CD4-positive, CD25-positive, alpha-beta regulatory T cell (primary cell): ENCODE results near the gene RNF17. TPM values are rescaled to one million over a fixed set of nuclear protein-coding genes. Genes with fewer than 3 reads are reported as not detected.

Experiments used
- ATAC-seq, 2 donors: fragments of 150-1000 bp; cut with Tn5 transposase; one replicate each; pipeline ENCODE4 v1.10.0; 2021; ENCODE audit warnings: low read depth in 2 of 2, moderate number of reproducible peaks in 2 of 2, moderate library complexity in 1 of 2
- DNase-seq, 3 donors: peaks; one replicate each; pipeline versions ENCODE4 v3.0.0 to v3.0.0-alpha.2; 2012 to 2022; ENCODE audit warnings: mixed read lengths in 1 of 3
- H3K27ac ChIP-seq: one replicate; pipeline ENCODE4 v1.7.0; 2013; ENCODE audit warnings: mild to moderate bottlenecking, low read length; ENCODE audit not compliant: insufficient read depth, poor library complexity, severe bottlenecking
- H3K27me3 ChIP-seq: one replicate; pipeline ENCODE4 v1.7.0; 2013; ENCODE audit warnings: low read length; ENCODE audit not compliant: control insufficient read depth, insufficient read depth
- H3K36me3 ChIP-seq: one replicate; pipeline ENCODE4 v1.7.0; 2013; ENCODE audit warnings: mild to moderate bottlenecking, low read length, moderate library complexity; ENCODE audit not compliant: control insufficient read depth, insufficient read depth
- H3K4me1 ChIP-seq: 2 replicates; pipeline ENCODE4 v1.7.0; 2013; ENCODE audit warnings: mild to moderate bottlenecking, low read length; ENCODE audit not compliant: insufficient read depth, control insufficient read depth, poor library complexity, severe bottlenecking
- H3K4me3 ChIP-seq: one replicate; pipeline ENCODE4 v1.7.0; 2013; ENCODE audit warnings: low read depth, mild to moderate bottlenecking, low read length, moderate library complexity
- H3K9me3 ChIP-seq, 2 experiments: 1 replicate in 1 of 2; 2 replicates in 1 of 2; pipeline ENCODE4 v1.7.0; 2013; ENCODE audit warnings: low read length in 2 of 2, mild to moderate bottlenecking in 1 of 2, moderate library complexity in 1 of 2; ENCODE audit not compliant: control insufficient read depth in 2 of 2
- H3K27ac Mint-ChIP-seq, 3 donors: one replicate each; pipeline ENCODE4 v1.8.0; 2020 to 2022; ENCODE audit warnings: mild to moderate bottlenecking in 3 of 3, mixed read lengths in 3 of 3, moderate library complexity in 2 of 3
- H3K27me3 Mint-ChIP-seq: one replicate; pipeline ENCODE4 v1.8.0; 2022; ENCODE audit warnings: mild to moderate bottlenecking, mixed read lengths
- H3K36me3 Mint-ChIP-seq: one replicate; pipeline ENCODE4 v1.8.0; 2020; ENCODE audit warnings: mixed read lengths
- H3K4me1 Mint-ChIP-seq, 4 donors: one replicate each; pipeline ENCODE4 v1.8.0; 2020 to 2022; ENCODE audit warnings: mixed read lengths in 4 of 4, mild to moderate bottlenecking in 1 of 4
- H3K4me3 Mint-ChIP-seq, 4 donors: one replicate each; pipeline ENCODE4 v1.8.0; 2020 to 2022; ENCODE audit warnings: mild to moderate bottlenecking in 4 of 4, mixed read lengths in 4 of 4, moderate library complexity in 3 of 4
- H3K9me3 Mint-ChIP-seq, 7 donors: one replicate each; pipeline ENCODE4 v1.8.0; 2020 to 2022; ENCODE audit warnings: mixed read lengths in 7 of 7, mild to moderate bottlenecking in 3 of 7, moderate library complexity in 2 of 7
- polyA plus RNA-seq, 4 donors: library from polyadenylated mRNA; unstranded; fragments of 300-500 nt; fragmentation: Illumina TruSeq; gene quantifications; one replicate each; pipeline ENCODE4 v1.2.3, GENCODE V29; 2021
- total RNA-seq: library from RNA; stranded (reverse); gene quantifications from one replicate; pipeline ENCODE4 v1.2.3, GENCODE V29; 2022

RNF17 gene
- total and polyA plus RNA-seq, 5 donors from 2014 or later, result 0.14 to 0.44 (median 0.28) TPM; not detected in 2

DNA sequence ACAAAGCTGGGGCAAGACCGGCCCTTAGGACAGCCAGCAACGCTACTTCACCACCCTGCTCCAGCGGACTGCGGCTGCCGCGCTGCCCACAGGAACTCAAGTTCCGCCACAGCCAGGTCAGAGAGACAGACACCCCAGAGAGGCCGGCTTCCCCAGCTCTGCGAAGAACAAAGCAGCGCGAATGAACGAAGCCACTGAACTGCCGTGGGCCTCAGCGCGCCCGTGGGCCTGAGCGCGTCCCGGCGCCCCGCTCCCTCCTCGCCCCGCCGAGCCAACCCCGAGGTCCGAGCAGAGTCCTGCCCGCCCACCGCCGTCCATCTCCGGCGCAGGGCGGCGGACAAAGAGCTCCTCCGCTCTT is 158.4 kb downstream of the RNF17 start:
- Histone ChIP-seq H3K4me3 (peak overlapping the region; percentile 96), H3K4me1 (peaks cover 7% of the 10 kb centered on the region), H3K27me3 (no peaks in the 10 kb centered on the region), H3K9me3 (no peaks in the 10 kb centered on the region), H3K36me3 (no peaks in the 10 kb centered on the region), H3K27ac (peak overlapping the region; percentile 85)
- Mint-ChIP-seq H3K4me3 (peak overlapping the region; percentile 90 to 98 (median 98)), H3K36me3 (peaks cover 3% of the 10 kb centered on the region), H3K27me3 (peaks cover 10% of the 10 kb centered on the region), H3K9me3 (peaks cover 0 to 2% (median 0%) of the 10 kb centered on the region in 7 donors), H3K4me1 (peaks cover 3 to 22% (median 12%) of the 10 kb centered on the region in 4 donors), H3K27ac (peak overlapping the region; percentile 38 to 98 (median 98))
- DNase-seq (peak in 1 of 3 donors; percentile 5), ATAC-seq (peak; percentile 1 to 4)

DNA sequence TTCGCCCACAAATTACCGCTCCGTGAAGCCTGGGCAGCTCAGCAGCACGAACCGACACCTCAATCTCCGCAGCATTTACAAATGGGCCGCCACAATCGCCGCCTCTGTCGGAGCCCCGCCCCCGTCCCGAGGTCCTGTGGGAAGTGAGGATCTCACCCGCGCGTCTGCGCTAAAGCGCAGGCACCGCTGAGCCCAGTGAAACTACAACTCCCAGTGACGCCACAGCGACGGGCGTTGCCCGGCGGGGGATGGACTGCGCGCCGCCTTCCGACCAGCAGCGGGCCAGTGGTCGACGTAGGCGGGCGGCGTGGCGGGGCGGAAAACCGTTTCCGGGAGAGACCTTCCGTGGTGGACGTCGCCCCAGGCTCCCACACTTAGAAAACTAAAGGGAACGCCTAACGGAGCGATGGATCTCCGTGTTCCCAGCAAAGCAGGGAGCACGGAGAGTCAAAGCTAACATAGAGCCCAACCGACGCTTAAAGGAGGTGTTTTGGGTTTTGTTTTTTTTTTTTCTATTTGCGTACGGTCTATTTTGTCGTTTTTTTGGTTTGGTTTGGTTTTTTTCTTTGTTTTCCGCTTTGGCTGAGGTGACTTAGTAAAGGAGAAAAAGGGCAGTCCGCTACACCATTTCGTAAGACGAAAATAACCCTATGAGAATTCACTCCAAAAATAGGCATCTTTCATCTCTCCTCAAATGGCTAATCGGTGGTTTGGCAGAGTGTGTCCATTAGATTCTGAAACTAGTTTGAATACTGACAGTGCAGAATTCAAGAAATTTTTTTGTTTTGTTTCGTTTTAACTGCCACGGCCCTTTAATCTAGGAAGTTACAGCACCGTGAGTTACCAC is 159.0 kb downstream of the RNF17 start:
- peaks cover 7% of the 10 kb centered on the region for H3K4me1 ChIP-seq
- peak; percentile 100 for ATAC-seq
- peak overlapping the region; percentile 96 for H3K4me3 ChIP-seq
- H3K27ac Mint-ChIP-seq, result peak overlapping the region; percentile 98
- H3K36me3 ChIP-seq, result no peaks in the 10 kb centered on the region
- no peaks in the 10 kb centered on the region for H3K9me3 ChIP-seq
- H3K27me3 Mint-ChIP-seq, result peaks cover 15% of the 10 kb centered on the region
- H3K4me1 Mint-ChIP-seq, result peaks cover 3 to 22% (median 12%) of the 10 kb centered on the region in 4 donors
- H3K4me3 Mint-ChIP-seq, result peak overlapping the region; percentile 90 to 98 (median 98)
- H3K27me3 ChIP-seq, result no peaks in the 10 kb centered on the region
- H3K27ac ChIP-seq, result peak overlapping the region; percentile 85
- peaks cover 0 to 7% (median 0%) of the 10 kb centered on the region in 7 donors for H3K9me3 Mint-ChIP-seq
- DNase-seq, result peak; percentile 90 to 98 (median 91)
- H3K36me3 Mint-ChIP-seq, result peaks cover 3% of the 10 kb centered on the region

DNA sequence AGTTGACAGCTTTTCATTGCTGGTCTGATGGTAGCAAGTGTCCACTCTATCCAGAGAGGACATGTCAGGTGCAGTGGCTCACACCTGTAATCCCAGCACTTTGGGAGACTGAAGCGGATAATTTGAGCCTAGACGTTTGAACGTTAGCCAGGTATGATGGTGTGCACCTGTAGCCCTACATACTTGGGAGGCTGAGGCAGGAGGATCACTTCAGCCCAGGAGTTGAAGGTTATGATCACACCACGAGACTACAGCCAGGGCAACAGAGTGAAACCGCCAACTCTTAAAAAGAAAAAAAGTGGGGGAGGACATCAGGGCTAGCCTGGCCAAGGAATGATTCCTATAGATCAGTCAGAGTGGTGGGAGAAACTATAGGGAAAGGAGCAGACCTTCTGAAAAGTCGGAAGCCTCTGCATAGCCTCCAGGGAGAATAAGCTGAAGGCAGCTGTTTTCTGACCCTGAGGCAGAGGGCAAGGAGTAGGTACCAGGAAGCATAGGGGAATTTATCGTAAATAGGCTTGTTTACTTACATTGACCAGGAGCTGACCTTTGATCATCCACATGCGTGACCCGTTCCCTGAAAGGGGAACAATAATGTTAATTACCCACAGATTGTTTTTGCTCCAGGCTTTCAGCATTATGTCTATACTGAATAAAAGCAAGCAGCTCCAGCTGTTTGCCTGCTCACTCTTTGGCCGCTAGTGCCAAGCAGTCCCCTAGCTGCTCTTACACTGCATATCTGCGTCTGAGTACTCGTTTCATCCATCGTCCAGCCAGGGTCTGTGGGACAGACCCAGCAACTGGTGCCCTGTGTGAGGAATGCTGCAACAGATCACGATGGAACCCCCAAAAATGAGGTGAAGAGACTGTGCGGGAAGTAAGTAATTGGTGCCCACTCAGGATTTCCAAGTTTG is 161.6 kb downstream of the RNF17 start:
- Histone ChIP-seq H3K36me3 (no peaks in the 10 kb centered on the region), H3K9me3 (no peaks in the 10 kb centered on the region), H3K4me1 (peaks cover 7% of the 10 kb centered on the region), H3K4me3 (no peak overlapping the region), H3K27me3 (peaks cover 3% of the 10 kb centered on the region), H3K27ac (no peak overlapping the region)
- DNase-seq, result no peak
- ATAC-seq, result no peak
- Mint-ChIP-seq H3K27ac (no peak overlapping the region), H3K9me3 (peaks cover 0 to 9% (median 0%) of the 10 kb centered on the region in 7 donors), H3K4me1 (peaks cover 3 to 22% (median 12%) of the 10 kb centered on the region in 4 donors), H3K27me3 (peaks cover 24% of the 10 kb centered on the region), H3K4me3 (peak overlapping the region in 1 of 4 donors; percentile 62), H3K36me3 (peaks cover 3% of the 10 kb centered on the region)

DNA sequence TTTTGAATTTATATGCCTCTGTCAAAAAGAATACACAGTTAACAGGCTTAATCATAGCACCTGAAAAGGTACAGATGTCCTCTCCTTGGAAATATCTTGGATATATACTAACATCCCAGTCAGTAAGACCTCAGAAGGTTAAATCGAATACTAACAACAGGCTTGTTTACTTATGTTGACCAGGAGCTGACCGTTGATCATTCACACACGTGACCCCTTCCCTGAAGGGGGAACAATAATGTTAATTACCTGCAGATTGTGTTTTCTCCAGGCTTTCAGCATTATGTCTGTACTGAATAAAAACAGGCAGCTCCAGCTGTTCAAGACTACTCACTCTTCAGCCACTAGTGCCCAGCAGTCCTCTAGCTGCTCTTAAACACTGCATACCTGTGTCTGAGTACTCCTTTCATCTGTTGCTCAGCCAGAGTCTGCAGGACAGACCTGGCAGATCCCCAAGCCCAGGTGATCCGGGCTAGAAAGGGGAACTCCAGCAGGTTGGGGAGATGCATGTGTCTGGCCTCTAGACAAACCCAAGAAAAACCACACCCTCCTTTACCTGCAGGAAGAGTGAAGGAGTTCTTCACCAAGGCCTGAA is 163.9 kb downstream of the RNF17 start:
- Histone ChIP-seq H3K27ac (no peak overlapping the region), H3K36me3 (no peaks in the 10 kb centered on the region), H3K9me3 (no peaks in the 10 kb centered on the region), H3K4me3 (no peak overlapping the region), H3K4me1 (no peaks in the 10 kb centered on the region), H3K27me3 (peaks cover 14% of the 10 kb centered on the region)
- Mint-ChIP-seq H3K4me1 (peaks cover 3 to 8% (median 4%) of the 10 kb centered on the region in 4 donors), H3K27ac (no peak overlapping the region), H3K9me3 (peaks cover 0 to 9% (median 0%) of the 10 kb centered on the region in 7 donors), H3K27me3 (peaks cover 43% of the 10 kb centered on the region), H3K36me3 (no peaks in the 10 kb centered on the region), H3K4me3 (peak overlapping the region in 1 of 4 donors; percentile 1)
- no peak for ATAC-seq
- no peak for DNase-seq

DNA sequence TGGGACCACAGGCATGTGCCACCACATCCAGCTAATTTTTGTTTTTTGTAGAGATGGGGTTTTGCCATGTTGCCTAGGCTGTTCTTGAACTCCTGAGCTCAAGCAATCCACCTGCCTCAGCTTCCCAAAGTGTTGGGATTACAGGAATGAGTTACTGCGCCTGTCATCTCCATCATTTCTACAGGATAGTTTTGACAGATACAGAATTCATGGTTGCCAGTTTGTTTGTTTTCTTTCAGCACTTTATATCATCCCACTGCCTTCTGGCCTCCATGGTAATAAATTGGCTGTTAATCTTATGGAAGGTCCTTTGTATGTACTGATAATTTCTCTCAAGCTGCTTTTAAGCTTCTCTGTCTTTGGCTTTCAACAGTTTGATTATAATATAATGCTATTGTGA is 165.2 kb downstream of the RNF17 start:
- H3K27me3 ChIP-seq, result peaks cover 17% of the 10 kb centered on the region
- no peak overlapping the region for H3K27ac Mint-ChIP-seq
- ATAC-seq (no peak), DNase-seq (no peak)
- no peak overlapping the region for H3K4me3 Mint-ChIP-seq
- no peak overlapping the region for H3K27ac ChIP-seq
- no peaks in the 10 kb centered on the region for H3K36me3 ChIP-seq
- H3K4me3 ChIP-seq, result no peak overlapping the region
- no peaks in the 10 kb centered on the region for H3K36me3 Mint-ChIP-seq
- peaks cover 51% of the 10 kb centered on the region for H3K27me3 Mint-ChIP-seq
- H3K9me3 Mint-ChIP-seq, result peaks cover 0 to 9% (median 0%) of the 10 kb centered on the region in 7 donors
- H3K9me3 ChIP-seq, result no peaks in the 10 kb centered on the region
- H3K4me1 Mint-ChIP-seq, result peaks cover 0 to 3% (median 0%) of the 10 kb centered on the region in 4 donors
- no peaks in the 10 kb centered on the region for H3K4me1 ChIP-seq

Other genes with a start within 250 kb of the RNF17 start
- gene ATP12A, start 83.8 kb upstream of the RNF17 start, total RNA-seq, result 0.17 TPM
- under 1 TPM in 2 of 4 donors, not detected in 2; 0.14 to 0.18 TPM for gene ATP12A, start 83.8 kb upstream of the RNF17 start, polyA plus RNA-seq